Measurements from ENCODE around the gene LETM1.

The LETM1 gene

DNA sequence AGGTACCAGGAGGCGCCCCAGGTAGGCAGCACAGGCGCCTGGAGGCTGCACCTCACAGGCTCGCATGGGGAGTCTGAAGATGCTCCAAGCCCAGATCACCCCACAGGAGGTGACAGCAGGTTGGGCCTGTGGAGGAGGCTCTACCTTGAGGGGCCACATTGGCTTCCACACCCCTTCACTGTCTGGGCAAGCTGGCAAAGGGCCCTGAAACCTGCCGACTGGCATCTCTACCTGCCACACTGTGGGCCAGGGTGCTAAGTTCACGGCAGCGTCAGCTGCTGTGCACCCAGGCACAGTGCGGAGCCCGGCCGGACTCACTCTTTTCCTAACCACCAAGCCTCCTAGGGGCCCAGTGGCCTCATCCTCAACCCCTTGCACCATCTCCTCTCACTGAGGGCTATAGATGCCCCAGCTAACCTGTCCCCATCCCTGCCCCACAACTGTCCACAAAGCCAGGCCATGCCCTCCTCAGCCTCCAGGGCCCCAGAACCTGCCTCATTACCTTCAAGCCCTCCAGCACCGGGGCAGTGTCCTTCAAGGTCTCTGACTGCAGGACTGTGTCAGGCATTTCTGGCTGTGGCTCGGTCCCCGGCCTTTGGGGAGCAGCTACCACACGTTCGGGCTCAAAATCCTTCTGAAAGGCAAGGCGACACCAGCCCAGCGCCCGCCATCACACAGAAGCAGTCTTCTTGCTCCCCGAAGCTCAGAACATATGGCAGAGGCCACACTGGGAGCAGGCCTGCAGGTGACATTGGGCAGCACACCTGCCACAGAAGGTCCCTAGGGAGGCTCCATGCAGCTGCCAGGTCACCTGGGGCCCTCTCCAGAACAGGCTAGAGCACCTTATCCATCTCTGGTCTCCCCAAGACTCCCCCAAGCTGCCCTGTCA, 34.0 kb downstream of the LETM1 start:
- TF ChIP-seq FOXP2 (optimal IDR thresholded peaks at IDR 0.05; ENCODE audit: borderline replicate concordance, extremely low read depth, extremely low read length, insufficient read depth) = no peak
- no peak for TF ChIP-seq REST (IDR thresholded peaks at IDR 0.05; ENCODE audit: insufficient read depth in 1 of 2, low read depth in 2 of 2, low read length in 2 of 2)
- no peak for TF ChIP-seq SIN3A (IDR thresholded peaks at IDR 0.05; ENCODE audit: borderline replicate concordance, insufficient read depth, low read length)
- no peak for TF ChIP-seq POLR2AphosphoS5 (IDR thresholded peaks at IDR 0.05; ENCODE audit: low read depth, low read length)
- TF ChIP-seq TAF1 (IDR thresholded peaks at IDR 0.05; ENCODE audit: borderline replicate concordance, insufficient read depth, low read length) = no peak

DNA sequence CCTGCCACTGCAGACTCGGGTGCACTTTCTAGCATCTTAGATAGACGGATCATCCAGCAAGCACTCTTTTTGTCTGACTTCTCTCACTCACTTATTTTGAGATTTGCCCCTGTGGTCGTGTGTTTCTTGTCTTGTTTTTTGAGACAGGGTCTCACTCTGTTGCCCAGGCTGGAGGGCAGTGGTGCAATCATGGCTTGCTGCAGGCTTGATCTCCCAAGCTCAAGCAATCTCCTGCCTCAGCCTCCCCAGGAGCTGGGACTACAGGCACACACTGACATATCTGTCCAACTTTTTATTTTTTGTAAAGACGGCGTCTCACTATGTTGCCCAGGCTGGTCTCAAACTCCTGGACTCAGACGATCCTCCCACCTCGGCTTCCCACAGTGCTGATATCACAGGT, 36.1 kb downstream of the LETM1 start:
- TF ChIP-seq POLR2AphosphoS5 (IDR thresholded peaks at IDR 0.05; ENCODE audit: low read depth, low read length) (no peak), REST (IDR thresholded peaks at IDR 0.05; ENCODE audit: insufficient read depth in 1 of 2, low read depth in 2 of 2, low read length in 2 of 2) (no peak), FOXP2 (optimal IDR thresholded peaks at IDR 0.05; ENCODE audit: borderline replicate concordance, extremely low read depth, extremely low read length, insufficient read depth) (no peak), TAF1 (IDR thresholded peaks at IDR 0.05; ENCODE audit: borderline replicate concordance, insufficient read depth, low read length) (no peak), SIN3A (IDR thresholded peaks at IDR 0.05; ENCODE audit: borderline replicate concordance, insufficient read depth, low read length) (no peak)

- TF ChIP-seq POLR2AphosphoS5 (IDR thresholded peaks at IDR 0.05; ENCODE audit: low read depth, low read length) (no peak), FOXP2 (optimal IDR thresholded peaks at IDR 0.05; ENCODE audit: borderline replicate concordance, extremely low read depth, extremely low read length, insufficient read depth) (no peak), SIN3A (IDR thresholded peaks at IDR 0.05; ENCODE audit: borderline replicate concordance, insufficient read depth, low read length) (no peak), REST (IDR thresholded peaks at IDR 0.05; ENCODE audit: insufficient read depth in 1 of 2, low read depth in 2 of 2, low read length in 2 of 2) (no peak), TAF1 (IDR thresholded peaks at IDR 0.05; ENCODE audit: borderline replicate concordance, insufficient read depth, low read length) (no peak)
Observed at GRCh38 chr4:1819284-1819683, 36.7 kb downstream of the LETM1 start.

DNA sequence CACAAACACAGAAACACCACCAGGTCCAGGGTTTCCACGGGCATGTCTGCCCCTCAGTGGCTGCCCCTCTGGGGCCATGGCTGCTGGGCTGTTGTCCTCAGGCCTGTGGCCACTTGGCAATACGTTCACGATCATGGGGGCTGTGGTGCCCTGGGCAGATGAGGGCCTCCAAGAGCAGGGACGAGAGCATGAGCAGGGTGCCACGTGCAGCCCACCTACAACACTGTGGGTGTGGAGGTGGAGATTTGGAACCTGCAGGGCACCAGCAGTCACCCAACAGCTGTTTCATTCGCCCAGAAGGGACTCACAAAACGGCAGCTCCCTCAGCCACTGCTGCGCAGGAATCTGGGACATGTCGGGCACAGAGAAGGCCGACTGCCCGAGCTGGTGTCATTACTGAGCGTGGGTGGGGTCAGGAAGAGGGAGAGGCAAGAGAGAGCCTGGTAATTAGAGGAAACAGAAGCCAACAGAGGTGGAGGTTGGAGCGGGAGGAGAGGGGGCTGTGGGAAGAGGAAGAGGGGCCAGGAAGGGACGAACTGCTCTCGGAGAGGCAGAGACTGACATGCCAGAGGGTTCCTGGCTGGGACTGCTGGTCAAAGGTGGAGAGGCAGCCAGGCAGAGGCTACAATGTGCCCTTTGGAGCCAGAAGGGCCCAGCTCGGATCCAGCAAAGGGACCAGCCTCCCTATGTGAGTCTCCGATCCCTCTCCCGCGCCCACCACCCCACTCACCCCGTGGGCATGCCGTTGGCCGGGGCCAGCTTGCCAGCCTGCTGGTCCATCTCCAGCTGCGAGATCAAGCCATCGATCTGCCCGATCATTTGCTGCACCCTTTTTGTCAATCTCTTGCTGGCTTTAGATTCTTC, 39.7 kb downstream of the LETM1 start:
- TF ChIP-seq POLR2AphosphoS5 (IDR thresholded peaks at IDR 0.05; ENCODE audit: low read depth, low read length) (no peak), REST (IDR thresholded peaks at IDR 0.05; ENCODE audit: insufficient read depth in 1 of 2, low read depth in 2 of 2, low read length in 2 of 2) (no peak), TAF1 (IDR thresholded peaks at IDR 0.05; ENCODE audit: borderline replicate concordance, insufficient read depth, low read length) (no peak)

Data from PFSK-1 (cell line).